A549 (cell line): ENCODE measurements around the gene RTP5.

Experiments used
- CTCF ChIP-seq: fragments of >200 bp; sonication (Bioruptor Twin); formaldehyde crosslinking; IDR thresholded peaks from 3 replicates; pipeline ENCODE4 v1.5.1; 2016
- EP300 ChIP-seq, 2 experiments: fragments of >200 bp; sonication (Bioruptor Twin); formaldehyde crosslinking; IDR thresholded peaks; 2 replicates in 1 of 2; 3 replicates in 1 of 2; pipeline ENCODE4 v1.6.1; 2016 to 2017
- MAFK ChIP-seq: fragments of 450-650 bp; IDR thresholded peaks from 2 replicates; pipeline ENCODE4 v1.6.1; 2014; ENCODE audit not compliant: partially characterized antibody
- POLR2A ChIP-seq: IDR thresholded peaks from 2 replicates; pipeline ENCODE4 v1.6.1; 2012; ENCODE audit warnings: mild to moderate bottlenecking, low read length
- RAD21 ChIP-seq, 2 experiments: fragments of >200 bp in 1 of 2; sonication (Bioruptor Twin) in 1 of 2; formaldehyde crosslinking in 1 of 2; IDR thresholded peaks in 1 of 2; conservative IDR thresholded peaks in 1 of 2; 2 replicates in 1 of 2; 3 replicates in 1 of 2; pipeline ENCODE4 v1.6.1; 2012 to 2018; ENCODE audit warnings: inconsistent platforms in 1 of 2
- REST ChIP-seq: fragments of 200-600 bp; sonication (generic); IDR thresholded peaks from 2 replicates; pipeline ENCODE4 v1.6.1; 2016; ENCODE audit warnings: antibody characterized with exemption, mild to moderate bottlenecking, moderate library complexity
- RFX5 ChIP-seq: fragments of 450-650 bp; IDR thresholded peaks from 2 replicates; pipeline ENCODE4 v1.7.1; 2014; ENCODE audit warnings: antibody characterized with exemption, mild to moderate bottlenecking, moderate library complexity
- RNF2 ChIP-seq: fragments of 200-600 bp; sonication (generic); IDR thresholded peaks from 2 replicates; pipeline ENCODE4 v1.6.1; 2016; ENCODE audit warnings: low read depth, mild to moderate bottlenecking, antibody characterized with exemption, moderate library complexity, borderline replicate concordance
- TF ChIP-seq, protein P1 (sequence below): fragments of 250-450 bp; sonication (Bioruptor Pico); IDR thresholded peaks from 2 replicates; pipeline ENCODE4 v1.5.0; 2021; ENCODE audit warnings: mild to moderate bottlenecking, moderate library complexity, borderline replicate concordance

DNA sequence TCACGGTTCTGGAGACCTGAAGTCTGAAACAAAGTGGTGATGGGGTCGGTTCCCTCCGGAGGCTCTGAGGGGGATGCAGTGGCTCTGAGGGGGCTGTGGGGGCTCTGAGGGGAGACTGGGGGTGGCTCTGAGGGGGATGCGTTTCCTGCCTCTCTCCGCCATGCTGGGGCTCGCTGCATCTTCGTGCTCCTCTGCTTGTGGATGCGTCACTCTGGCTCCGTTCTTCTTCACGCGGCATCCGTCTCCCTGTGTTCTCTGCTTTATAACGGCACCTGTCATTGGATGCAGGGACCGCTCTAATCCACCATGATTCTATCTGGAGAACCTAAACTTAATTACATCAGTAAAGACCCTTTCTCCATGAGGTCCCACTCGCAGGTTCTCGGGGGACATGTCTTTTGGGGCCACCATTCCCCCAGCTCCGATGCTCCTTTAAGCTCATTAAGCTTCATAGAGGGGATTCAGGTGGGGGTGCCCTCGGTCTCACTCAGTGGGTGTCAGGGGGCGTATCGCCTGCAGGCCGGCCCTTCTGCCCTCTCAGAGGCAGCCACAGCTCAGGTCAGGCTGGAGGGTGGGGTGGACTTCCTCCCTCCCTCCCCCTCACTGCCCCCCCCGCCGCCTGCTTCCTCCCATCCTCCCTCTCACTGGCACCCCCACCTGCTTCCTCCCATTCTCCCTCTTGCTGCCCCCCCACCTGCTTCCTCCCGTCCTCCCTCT, 18.4 kb downstream of the RTP5 start:
- TF ChIP-seq MAFK (no peak), EP300 (IDR thresholded peaks at IDR 0.05) (no peak), CTCF (no peak), RNF2 (no peak), RAD21 (conservative IDR thresholded peaks at IDR 0.05 in 1 of 2, IDR thresholded peaks at IDR 0.05 in 1 of 2) (no peak), POLR2A (no peak), RFX5 (no peak), REST (no peak)
- TF ChIP-seq, protein P1, sequence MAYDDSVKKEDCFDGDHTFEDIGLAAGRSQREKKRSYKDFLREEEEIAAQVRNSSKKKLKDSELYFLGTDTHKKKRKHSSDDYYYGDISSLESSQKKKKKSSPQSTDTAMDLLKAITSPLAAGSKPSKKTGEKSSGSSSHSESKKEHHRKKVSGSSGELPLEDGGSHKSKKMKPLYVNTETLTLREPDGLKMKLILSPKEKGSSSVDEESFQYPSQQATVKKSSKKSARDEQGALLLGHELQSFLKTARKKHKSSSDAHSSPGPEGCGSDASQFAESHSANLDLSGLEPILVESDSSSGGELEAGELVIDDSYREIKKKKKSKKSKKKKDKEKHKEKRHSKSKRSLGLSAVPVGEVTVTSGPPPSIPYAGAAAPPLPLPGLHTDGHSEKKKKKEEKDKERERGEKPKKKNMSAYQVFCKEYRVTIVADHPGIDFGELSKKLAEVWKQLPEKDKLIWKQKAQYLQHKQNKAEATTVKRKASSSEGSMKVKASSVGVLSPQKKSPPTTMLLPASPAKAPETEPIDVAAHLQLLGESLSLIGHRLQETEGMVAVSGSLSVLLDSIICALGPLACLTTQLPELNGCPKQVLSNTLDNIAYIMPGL, result no peak
